Activated CD4-positive, alpha-beta T cell treated with anti-CD3 and anti-CD28 coated beads, Interleukin-2, amount 10 ng/mL, durations not matched to agents 7 days and 5 days (primary cell): ENCODE data around the gene TCF7. TPM values are rescaled to one million over a fixed set of nuclear protein-coding genes. Genes with fewer than 3 reads are reported as not detected.

ENCODE experiments used
- CTCF ChIA-PET: fragments of 350-600 bp; sonication (Branson Sonifier 250); formaldehyde crosslinking; loops from one replicate; lab custom pipeline; 2021; ENCODE audit warnings: antibody characterized with exemption; lab: Charles Lee
- POLR2A ChIA-PET: fragments of 350-600 bp; sonication (Branson Sonifier 250); formaldehyde crosslinking; loops from one replicate; lab custom pipeline; 2021; ENCODE audit warnings: antibody characterized with exemption; lab: Charles Lee
- DNase-seq: peaks from one replicate; pipeline ENCODE4 v3.0.0-alpha.2; 2020
- H3K27ac Mint-ChIP-seq: one replicate; pipeline ENCODE4 v1.8.0; 2021; ENCODE audit warnings: mild to moderate bottlenecking, moderate library complexity, mixed read lengths
- H3K27me3 Mint-ChIP-seq: one replicate; pipeline ENCODE4 v1.8.0; 2021; ENCODE audit warnings: mixed read lengths
- H3K36me3 Mint-ChIP-seq: one replicate; pipeline ENCODE4 v1.8.0; 2021; ENCODE audit warnings: low read depth, mixed read lengths
- H3K4me1 Mint-ChIP-seq: one replicate; pipeline ENCODE4 v1.8.0; 2021; ENCODE audit warnings: mixed read lengths
- H3K4me3 Mint-ChIP-seq: one replicate; pipeline ENCODE4 v1.8.0; 2021; ENCODE audit warnings: mild to moderate bottlenecking, moderate library complexity, mixed read lengths
- H3K9me3 Mint-ChIP-seq: one replicate; pipeline ENCODE4 v1.8.0; 2021; ENCODE audit warnings: mixed read lengths
- total RNA-seq, 2 experiments: library from RNA; stranded (reverse); gene quantifications; one replicate each; pipeline ENCODE4 v1.2.3, GENCODE V29; 2021

TCF7 gene
- total RNA-seq, 2 experiments from 2014 or later = 271 to 283 TPM

- H3K36me3 Mint-ChIP-seq = peaks cover 2% of the 10 kb centered on the region
- POLR2A ChIA-PET = interaction anchor here (0.5 kb wide), 1 partner anchor 8 kb away, joined by 3 read pairs; no protein-coding TSS in a partner anchor
- CTCF ChIA-PET = interaction anchor here (0.6 to 3.8 kb wide), 5 partner anchors 7 to 81 kb away, joined by 3 to 15 read pairs (median 4); no protein-coding TSS in a partner anchor
- H3K4me3 Mint-ChIP-seq = peak overlapping the region; percentile 63
- H3K27ac Mint-ChIP-seq = peak overlapping the region; percentile 92
- peaks cover 89% of the 10 kb centered on the region for H3K4me1 Mint-ChIP-seq
- DNase-seq = no peak
- H3K9me3 Mint-ChIP-seq = no peaks in the 10 kb centered on the region
- no peaks in the 10 kb centered on the region for H3K27me3 Mint-ChIP-seq
Observed at GRCh38 chr5:134103998-134104654, 10.4 kb upstream of the TCF7 start.

- peak overlapping the region; percentile 56 for H3K27ac Mint-ChIP-seq
- peaks cover 3% of the 10 kb centered on the region for H3K27me3 Mint-ChIP-seq
- H3K9me3 Mint-ChIP-seq = no peaks in the 10 kb centered on the region
- no peak overlapping the region for H3K4me3 Mint-ChIP-seq
- ChIA-PET CTCF (interaction anchor here (1.1 to 1.7 kb wide), 7 partner anchors 9 to 24 kb away, joined by 3 to 6 read pairs (median 4); no protein-coding TSS in a partner anchor), POLR2A (no interaction called here)
- H3K4me1 Mint-ChIP-seq = peaks cover 88% of the 10 kb centered on the region
- H3K36me3 Mint-ChIP-seq = peaks cover 2% of the 10 kb centered on the region
- DNase-seq = no peak
Observed at GRCh38 chr5:134106991-134107701, 7.3 kb upstream of the TCF7 start.

- ChIA-PET CTCF (interaction anchor here (1.1 to 1.7 kb wide), 7 partner anchors 9 to 24 kb away, joined by 3 to 6 read pairs (median 4); no protein-coding TSS in a partner anchor), POLR2A (no interaction called here)
- Mint-ChIP-seq H3K27ac (peak overlapping the region; percentile 56), H3K9me3 (no peaks in the 10 kb centered on the region), H3K36me3 (peaks cover 2% of the 10 kb centered on the region), H3K4me1 (peaks cover 92% of the 10 kb centered on the region), H3K27me3 (peaks cover 3% of the 10 kb centered on the region), H3K4me3 (no peak overlapping the region)
- DNase-seq = no peak
Observed at GRCh38 chr5:134107779-134108178, 6.7 kb upstream of the TCF7 start.

- no peak overlapping the region for H3K4me3 Mint-ChIP-seq
- no peaks in the 10 kb centered on the region for H3K9me3 Mint-ChIP-seq
- peak overlapping the region; percentile 72 for H3K27ac Mint-ChIP-seq
- peaks cover 78% of the 10 kb centered on the region for H3K4me1 Mint-ChIP-seq
- peaks cover under 1% of the 10 kb centered on the region for H3K36me3 Mint-ChIP-seq
- POLR2A ChIA-PET = interaction anchor here (0.6 kb wide), 1 partner anchor 18 kb away, joined by 3 read pairs; no protein-coding TSS in a partner anchor
- DNase-seq = no peak
- H3K27me3 Mint-ChIP-seq = peaks cover 8% of the 10 kb centered on the region
- CTCF ChIA-PET = interaction anchor here (1.5 to 4.1 kb wide), 5 partner anchors 7 to 417 kb away, joined by 4 to 40 read pairs (median 23); no protein-coding TSS in a partner anchor
Observed at GRCh38 chr5:134110382-134110781, 4.1 kb upstream of the TCF7 start.

- POLR2A ChIA-PET = interaction anchor here (0.7 to 1.3 kb wide), 6 partner anchors 8 to 26 kb away, joined by 3 to 6 read pairs (median 4); no protein-coding TSS in a partner anchor
Observed at GRCh38 chr5:134111741-134112647, 2.5 kb upstream of the TCF7 start.

GRCh38 chr5:134112726-134113362, 1.6 kb upstream of the TCF7 start:
- CTCF ChIA-PET = interaction anchor here (0.9 to 4.1 kb wide), 11 partner anchors 9 to 73 kb away, joined by 3 to 40 read pairs (median 8); no protein-coding TSS in a partner anchor
- Mint-ChIP-seq H3K4me1 (peaks cover 64% of the 10 kb centered on the region), H3K27ac (peak overlapping the region; percentile 77), H3K27me3 (peaks cover 8% of the 10 kb centered on the region), H3K9me3 (no peaks in the 10 kb centered on the region), H3K36me3 (peaks cover 25% of the 10 kb centered on the region), H3K4me3 (peak overlapping the region; percentile 81)
- DNase-seq = no peak
- POLR2A ChIA-PET = interaction anchor here (0.7 to 1.3 kb wide), 2 partner anchors 8 to 16 kb away, joined by 3 to 6 read pairs; no protein-coding TSS in a partner anchor

More at GRCh38 chr5:134111741-134112647, 2.5 kb upstream of the TCF7 start:
- H3K4me1 Mint-ChIP-seq = peaks cover 66% of the 10 kb centered on the region
- H3K9me3 Mint-ChIP-seq = no peaks in the 10 kb centered on the region
- CTCF ChIA-PET = interaction anchor here (0.9 to 4.1 kb wide), 15 partner anchors 9 to 416 kb away, joined by 3 to 40 read pairs (median 5); no protein-coding TSS in a partner anchor
- peak overlapping the region; percentile 81 for H3K4me3 Mint-ChIP-seq
- peak overlapping the region; percentile 77 for H3K27ac Mint-ChIP-seq
- H3K36me3 Mint-ChIP-seq = peaks cover 16% of the 10 kb centered on the region
- H3K27me3 Mint-ChIP-seq = peaks cover 8% of the 10 kb centered on the region
- peak; percentile 45 for DNase-seq

- CTCF ChIA-PET = interaction anchor here (1.0 to 4.1 kb wide), 7 partner anchors 12 to 74 kb away, joined by 3 to 40 read pairs (median 7); no protein-coding TSS in a partner anchor
- no peak for DNase-seq
- H3K27ac Mint-ChIP-seq = peak overlapping the region; percentile 95
Observed at GRCh38 chr5:134113363-134113889, 1.1 kb upstream of the TCF7 start.

GRCh38 chr5:134114886-134115805, 665 bp downstream of the TCF7 start:
- H3K4me3 Mint-ChIP-seq = peak overlapping the region; percentile 82
- peaks cover 48% of the 10 kb centered on the region for H3K36me3 Mint-ChIP-seq
- peak; percentile 78 for DNase-seq
- peaks cover 8% of the 10 kb centered on the region for H3K27me3 Mint-ChIP-seq
- peak overlapping the region; percentile 77 for H3K27ac Mint-ChIP-seq
- no peaks in the 10 kb centered on the region for H3K9me3 Mint-ChIP-seq
- peaks cover 69% of the 10 kb centered on the region for H3K4me1 Mint-ChIP-seq
- ChIA-PET CTCF (interaction anchor here (0.9 to 5.7 kb wide), 5 partner anchors 11 to 75 kb away, joined by 3 to 27 read pairs (median 5); no protein-coding TSS in a partner anchor), POLR2A (no interaction called here)

More at GRCh38 chr5:134113363-134113889, 1.1 kb upstream of the TCF7 start:
- POLR2A ChIA-PET = interaction anchor here (1.0 kb wide), 1 partner anchor 13 kb away, joined by 4 read pairs; no protein-coding TSS in a partner anchor
- Mint-ChIP-seq H3K36me3 (peaks cover 30% of the 10 kb centered on the region), H3K4me3 (peak overlapping the region; percentile 81), H3K27me3 (peaks cover 8% of the 10 kb centered on the region), H3K4me1 (peaks cover 65% of the 10 kb centered on the region), H3K9me3 (no peaks in the 10 kb centered on the region)

GRCh38 chr5:134115806-134116175, 1.3 kb downstream of the TCF7 start:
- Mint-ChIP-seq H3K27me3 (peaks cover 8% of the 10 kb centered on the region), H3K4me1 (peaks cover 69% of the 10 kb centered on the region), H3K4me3 (peak overlapping the region; percentile 82), H3K9me3 (no peaks in the 10 kb centered on the region), H3K27ac (peak overlapping the region; percentile 74), H3K36me3 (peaks cover 54% of the 10 kb centered on the region)
- ChIA-PET POLR2A (no interaction called here), CTCF (interaction anchor here (0.9 to 5.7 kb wide), 5 partner anchors 9 to 76 kb away, joined by 3 to 27 read pairs (median 5); no protein-coding TSS in a partner anchor)
- no peak for DNase-seq

- POLR2A ChIA-PET = no interaction called here
- peak overlapping the region; percentile 82 for H3K4me3 Mint-ChIP-seq
Observed at GRCh38 chr5:134116286-134116685, 1.8 kb downstream of the TCF7 start.

More at GRCh38 chr5:134116286-134116685, 1.8 kb downstream of the TCF7 start:
- no peak for DNase-seq
- no peaks in the 10 kb centered on the region for H3K9me3 Mint-ChIP-seq
- H3K27me3 Mint-ChIP-seq = peaks cover 8% of the 10 kb centered on the region
- H3K27ac Mint-ChIP-seq = peak overlapping the region; percentile 74
- H3K36me3 Mint-ChIP-seq = peaks cover 59% of the 10 kb centered on the region
- CTCF ChIA-PET = interaction anchor here (0.9 to 5.7 kb wide), 7 partner anchors 9 to 76 kb away, joined by 3 to 27 read pairs (median 5); no protein-coding TSS in a partner anchor
- H3K4me1 Mint-ChIP-seq = peaks cover 69% of the 10 kb centered on the region
